Measurements from ENCODE around the gene ELOF1.
A peak's percentile ranks its signal among the peaks of the same experiment; 100 is the strongest.

DNA sequence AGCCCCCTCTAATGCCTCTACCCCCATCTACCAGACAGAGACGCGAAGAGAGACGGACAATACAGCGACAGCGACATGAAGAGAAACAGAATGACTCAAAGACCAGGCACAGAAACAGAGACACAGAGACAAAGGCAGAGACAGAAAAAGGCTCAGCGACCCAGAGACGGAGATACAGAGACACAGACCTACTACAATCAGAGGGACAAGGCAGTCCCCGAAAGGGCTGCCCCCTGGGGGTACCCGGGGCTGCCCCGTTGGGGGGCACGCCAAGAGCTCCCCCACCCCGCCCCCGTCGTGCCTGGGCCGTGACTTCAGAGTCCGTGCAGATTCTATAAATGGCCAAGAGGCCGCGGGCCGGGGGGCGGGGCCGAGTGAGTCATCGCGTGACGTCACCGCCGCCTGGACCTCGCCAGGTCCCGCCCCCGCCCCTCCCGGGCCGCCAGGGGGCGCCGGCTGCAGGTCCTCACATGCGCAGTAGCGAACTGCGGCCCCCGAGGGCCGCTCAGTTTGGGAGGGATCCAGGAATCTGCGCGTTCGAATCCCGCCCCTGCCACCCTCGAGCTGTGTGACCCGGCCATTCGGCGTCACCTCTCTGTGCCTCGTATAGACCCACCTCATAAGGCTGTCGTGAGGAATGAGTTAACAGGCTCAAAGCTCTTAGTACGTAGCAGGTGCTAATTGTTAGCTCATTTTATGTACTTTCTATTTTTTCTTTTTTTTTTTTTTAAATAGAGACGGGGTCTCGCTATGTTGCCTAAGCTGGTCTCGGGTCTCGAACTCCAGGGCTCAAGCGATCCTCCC lies 23.0 kb downstream of the ELOF1 start:
- TF ChIP-seq POLR2AphosphoS5 (IDR thresholded peaks at IDR 0.05; ENCODE audit: low read depth, low read length) (peak; percentile 73; the same call in 1 of the 2 replicates), TAF1 (IDR thresholded peaks at IDR 0.05; ENCODE audit: borderline replicate concordance, insufficient read depth, low read length) (peak; percentile 47; the same call in 1 of the 2 replicates)
- TF ChIP-seq, protein P1, sequence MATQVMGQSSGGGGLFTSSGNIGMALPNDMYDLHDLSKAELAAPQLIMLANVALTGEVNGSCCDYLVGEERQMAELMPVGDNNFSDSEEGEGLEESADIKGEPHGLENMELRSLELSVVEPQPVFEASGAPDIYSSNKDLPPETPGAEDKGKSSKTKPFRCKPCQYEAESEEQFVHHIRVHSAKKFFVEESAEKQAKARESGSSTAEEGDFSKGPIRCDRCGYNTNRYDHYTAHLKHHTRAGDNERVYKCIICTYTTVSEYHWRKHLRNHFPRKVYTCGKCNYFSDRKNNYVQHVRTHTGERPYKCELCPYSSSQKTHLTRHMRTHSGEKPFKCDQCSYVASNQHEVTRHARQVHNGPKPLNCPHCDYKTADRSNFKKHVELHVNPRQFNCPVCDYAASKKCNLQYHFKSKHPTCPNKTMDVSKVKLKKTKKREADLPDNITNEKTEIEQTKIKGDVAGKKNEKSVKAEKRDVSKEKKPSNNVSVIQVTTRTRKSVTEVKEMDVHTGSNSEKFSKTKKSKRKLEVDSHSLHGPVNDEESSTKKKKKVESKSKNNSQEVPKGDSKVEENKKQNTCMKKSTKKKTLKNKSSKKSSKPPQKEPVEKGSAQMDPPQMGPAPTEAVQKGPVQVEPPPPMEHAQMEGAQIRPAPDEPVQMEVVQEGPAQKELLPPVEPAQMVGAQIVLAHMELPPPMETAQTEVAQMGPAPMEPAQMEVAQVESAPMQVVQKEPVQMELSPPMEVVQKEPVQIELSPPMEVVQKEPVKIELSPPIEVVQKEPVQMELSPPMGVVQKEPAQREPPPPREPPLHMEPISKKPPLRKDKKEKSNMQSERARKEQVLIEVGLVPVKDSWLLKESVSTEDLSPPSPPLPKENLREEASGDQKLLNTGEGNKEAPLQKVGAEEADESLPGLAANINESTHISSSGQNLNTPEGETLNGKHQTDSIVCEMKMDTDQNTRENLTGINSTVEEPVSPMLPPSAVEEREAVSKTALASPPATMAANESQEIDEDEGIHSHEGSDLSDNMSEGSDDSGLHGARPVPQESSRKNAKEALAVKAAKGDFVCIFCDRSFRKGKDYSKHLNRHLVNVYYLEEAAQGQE (IDR thresholded peaks at IDR 0.05; ENCODE audit: insufficient read depth in 1 of 2, low read depth in 2 of 2, low read length in 2 of 2) = no peak
